Mammary epithelial cell (primary cell): ENCODE measurements around the gene RNASE13.

Experiments used
- EZH2 ChIP-seq: IDR thresholded peaks from 2 replicates; pipeline ENCODE4 v1.6.1; 2012; ENCODE audit warnings: low read length, inconsistent platforms, borderline replicate concordance
- TF ChIP-seq, protein P1 (sequence below), 2 donors: IDR thresholded peaks in 1 of 2; conservative IDR thresholded peaks in 1 of 2; 2 replicates each; pipeline ENCODE4 v1.5.1; 2011 to 2012; ENCODE audit warnings: inconsistent platforms in 2 of 2, low read length in 2 of 2, mild to moderate bottlenecking in 2 of 2, control low read depth in 1 of 2, low read depth in 1 of 2; ENCODE audit not compliant: insufficient read depth in 1 of 2; ENCODE audit errors: extremely low read depth in 1 of 2

GRCh38 chr14:21054768-21055145 is 20.1 kb upstream of the RNASE13 start:
- TF ChIP-seq, protein P1, sequence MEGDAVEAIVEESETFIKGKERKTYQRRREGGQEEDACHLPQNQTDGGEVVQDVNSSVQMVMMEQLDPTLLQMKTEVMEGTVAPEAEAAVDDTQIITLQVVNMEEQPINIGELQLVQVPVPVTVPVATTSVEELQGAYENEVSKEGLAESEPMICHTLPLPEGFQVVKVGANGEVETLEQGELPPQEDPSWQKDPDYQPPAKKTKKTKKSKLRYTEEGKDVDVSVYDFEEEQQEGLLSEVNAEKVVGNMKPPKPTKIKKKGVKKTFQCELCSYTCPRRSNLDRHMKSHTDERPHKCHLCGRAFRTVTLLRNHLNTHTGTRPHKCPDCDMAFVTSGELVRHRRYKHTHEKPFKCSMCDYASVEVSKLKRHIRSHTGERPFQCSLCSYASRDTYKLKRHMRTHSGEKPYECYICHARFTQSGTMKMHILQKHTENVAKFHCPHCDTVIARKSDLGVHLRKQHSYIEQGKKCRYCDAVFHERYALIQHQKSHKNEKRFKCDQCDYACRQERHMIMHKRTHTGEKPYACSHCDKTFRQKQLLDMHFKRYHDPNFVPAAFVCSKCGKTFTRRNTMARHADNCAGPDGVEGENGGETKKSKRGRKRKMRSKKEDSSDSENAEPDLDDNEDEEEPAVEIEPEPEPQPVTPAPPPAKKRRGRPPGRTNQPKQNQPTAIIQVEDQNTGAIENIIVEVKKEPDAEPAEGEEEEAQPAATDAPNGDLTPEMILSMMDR (conservative IDR thresholded peaks at IDR 0.05 in 1 of 2, IDR thresholded peaks at IDR 0.05 in 1 of 2; ENCODE audit: extremely low read depth in 1 of 2, insufficient read depth in 1 of 2, low read depth in 1 of 2, low read length in 2 of 2): no peak
- no peak for TF ChIP-seq EZH2
